Breast epithelium (tissue), 4 donors: ENCODE results near the gene TNFAIP1. TPM values are rescaled to one million over a fixed set of nuclear protein-coding genes. Genes with fewer than 3 reads are reported as not detected.

Source experiments
- DNase-seq, 2 donors: peaks; one replicate each; pipeline ENCODE4 v3.0.0-alpha.2; 2019; ENCODE audit warnings: low spot score in 2 of 2
- H3K27ac ChIP-seq, 2 donors: fragments of 200-600 bp; sonication (generic) in 1 of 2; one replicate each; pipeline ENCODE4 v1.5.1; 2016 to 2019; ENCODE audit warnings: mild to moderate bottlenecking in 1 of 2
- H3K27me3 ChIP-seq, 2 donors: fragments of 200-600 bp; sonication (generic) in 1 of 2; one replicate each; pipeline versions ENCODE4 v1.5.1 to v1.6.0; 2017 to 2019; ENCODE audit warnings: control low read depth in 1 of 2, mild to moderate bottlenecking in 1 of 2
- H3K36me3 ChIP-seq: fragments of 200-600 bp; one replicate; pipeline ENCODE4 v1.5.1; 2019
- H3K4me1 ChIP-seq, 2 donors: fragments of 200-600 bp; sonication (generic); one replicate each; pipeline ENCODE4 v1.5.1; 2016 to 2019; ENCODE audit warnings: control low read depth in 1 of 2
- H3K4me3 ChIP-seq, 3 donors: fragments of 200-600 bp; sonication (generic); 1 replicate in 2 of 3; 2 replicates in 1 of 3; pipeline ENCODE4 v1.5.1; 2016 to 2019; ENCODE audit warnings: mild to moderate bottlenecking in 3 of 3, moderate library complexity in 2 of 3
- H3K9me3 ChIP-seq, 2 donors: fragments of 200-600 bp; sonication (generic) in 1 of 2; one replicate each; pipeline ENCODE4 v1.5.1; 2016 to 2019; ENCODE audit warnings: control low read depth in 1 of 2
- POLR2A ChIP-seq: fragments of 450-650 bp; IDR thresholded peaks from one replicate; pipeline ENCODE4 v1.6.1; 2016; ENCODE audit warnings: antibody characterized with exemption, mild to moderate bottlenecking, moderate library complexity
- POLR2AphosphoS5 ChIP-seq, 3 donors: sonication (generic); formaldehyde crosslinking; IDR thresholded peaks; one replicate each; pipeline ENCODE4 v1.6.1; 2017; ENCODE audit warnings: antibody characterized with exemption in 3 of 3
- intact Hi-C: fragments of 100-400 bp; cut with DNase I; formaldehyde crosslinking; loops from one replicate; pipeline ENCODE4 v1.15.1; 2023; ENCODE audit warnings: low total_unique reads
- total RNA-seq, 3 donors: library from RNA; depleted of rRNA; stranded (reverse); fragments of >200 nt; gene quantifications; one replicate each; pipeline ENCODE4 v1.1.0, GENCODE V29; 2016
- TF ChIP-seq, protein P1 (sequence below), 3 donors: fragments of 450-650 bp; IDR thresholded peaks; one replicate each; pipeline ENCODE4 v1.5.1; 2016 to 2017; ENCODE audit warnings: antibody characterized with exemption in 3 of 3, mild to moderate bottlenecking in 3 of 3, moderate library complexity in 3 of 3

TNFAIP1 gene
- total RNA-seq, 3 donors from 2014 or later = 15.5 to 31.9 (median 28.5) TPM

- Histone ChIP-seq H3K9me3 (no peaks in the 10 kb centered on the region), H3K4me3 (peak overlapping the region; percentile 54 to 86 (median 69)), H3K4me1 (no peaks in the 10 kb centered on the region), H3K27me3 (no peaks in the 10 kb centered on the region), H3K27ac (peak overlapping the region; percentile 65 to 71), H3K36me3 (no peaks in the 10 kb centered on the region)
- intact Hi-C loops = no loop called here
- TF ChIP-seq POLR2AphosphoS5 (IDR thresholded peaks at IDR 0.05) = no peak
- TF ChIP-seq, protein P1, sequence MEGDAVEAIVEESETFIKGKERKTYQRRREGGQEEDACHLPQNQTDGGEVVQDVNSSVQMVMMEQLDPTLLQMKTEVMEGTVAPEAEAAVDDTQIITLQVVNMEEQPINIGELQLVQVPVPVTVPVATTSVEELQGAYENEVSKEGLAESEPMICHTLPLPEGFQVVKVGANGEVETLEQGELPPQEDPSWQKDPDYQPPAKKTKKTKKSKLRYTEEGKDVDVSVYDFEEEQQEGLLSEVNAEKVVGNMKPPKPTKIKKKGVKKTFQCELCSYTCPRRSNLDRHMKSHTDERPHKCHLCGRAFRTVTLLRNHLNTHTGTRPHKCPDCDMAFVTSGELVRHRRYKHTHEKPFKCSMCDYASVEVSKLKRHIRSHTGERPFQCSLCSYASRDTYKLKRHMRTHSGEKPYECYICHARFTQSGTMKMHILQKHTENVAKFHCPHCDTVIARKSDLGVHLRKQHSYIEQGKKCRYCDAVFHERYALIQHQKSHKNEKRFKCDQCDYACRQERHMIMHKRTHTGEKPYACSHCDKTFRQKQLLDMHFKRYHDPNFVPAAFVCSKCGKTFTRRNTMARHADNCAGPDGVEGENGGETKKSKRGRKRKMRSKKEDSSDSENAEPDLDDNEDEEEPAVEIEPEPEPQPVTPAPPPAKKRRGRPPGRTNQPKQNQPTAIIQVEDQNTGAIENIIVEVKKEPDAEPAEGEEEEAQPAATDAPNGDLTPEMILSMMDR (IDR thresholded peaks at IDR 0.05) = no peak
- TF ChIP-seq POLR2A = no peak
- no peak for DNase-seq
These were observed 16.0 kb upstream of the TNFAIP1 start for GRCh38 chr17:28319598-28319935.

DNA sequence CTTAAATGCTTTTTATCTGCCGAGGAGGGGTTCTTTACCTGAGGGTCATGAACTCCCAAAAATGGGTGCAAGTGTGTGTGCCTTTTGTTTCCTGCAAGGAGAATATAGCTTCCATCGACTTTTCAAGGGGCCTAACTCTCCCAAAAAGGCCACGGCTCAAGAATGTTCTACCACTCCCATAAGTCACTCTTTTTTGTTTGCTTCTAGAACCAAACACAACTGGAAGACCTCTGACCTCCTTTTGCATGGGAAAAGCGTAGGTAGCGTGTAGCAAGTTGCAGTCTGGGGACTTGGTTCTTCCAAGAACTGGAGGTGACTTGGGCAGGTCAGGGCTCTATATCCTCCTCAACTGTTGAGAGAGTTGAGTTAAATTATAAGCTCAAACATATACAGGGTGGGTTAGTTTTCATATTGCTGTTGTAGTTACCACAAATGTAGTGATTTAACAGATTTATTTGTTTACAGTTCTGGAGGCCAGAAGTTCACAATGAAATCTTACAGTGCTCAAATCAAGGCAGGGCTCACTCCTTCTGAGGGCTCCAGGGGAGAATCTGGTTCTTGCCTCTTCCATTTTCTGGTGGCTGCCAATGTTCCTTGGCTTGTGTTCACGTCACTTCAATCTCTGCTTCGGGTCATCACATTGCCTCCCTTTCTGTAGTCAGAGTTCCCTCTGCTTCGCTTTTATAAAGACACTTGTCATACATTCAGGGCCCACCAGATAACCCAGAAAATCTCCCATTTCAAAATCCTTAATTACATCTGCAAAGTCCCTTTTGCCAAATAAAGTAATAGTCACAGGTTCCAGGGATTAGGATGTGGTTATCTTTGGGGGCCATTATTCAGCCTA lies 15.1 kb upstream of the TNFAIP1 start:
- Histone ChIP-seq H3K4me3 (no peak overlapping the region), H3K27ac (no peak overlapping the region), H3K36me3 (no peaks in the 10 kb centered on the region)

DNA sequence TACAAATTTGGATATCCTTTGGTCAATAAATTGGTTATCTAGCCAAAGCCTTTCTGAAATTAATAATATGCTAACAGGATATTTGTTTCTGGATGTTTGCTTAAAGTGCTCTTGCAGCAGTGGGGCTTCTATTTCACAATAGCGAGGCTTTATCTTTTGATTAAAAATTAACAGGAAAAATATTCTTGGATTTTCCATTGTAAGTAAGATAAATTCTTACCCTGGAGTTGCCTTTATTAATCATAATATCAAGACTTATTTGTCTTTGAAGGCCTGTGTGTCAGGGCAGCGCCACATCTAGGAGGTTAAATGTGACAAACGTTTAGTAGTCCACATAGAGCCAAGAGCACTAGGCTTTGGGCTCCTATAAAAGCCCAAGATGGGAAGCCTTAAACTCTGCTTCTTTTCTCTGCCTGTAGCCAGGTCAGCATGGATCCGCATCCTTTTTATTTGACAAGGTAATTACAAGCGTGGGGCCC lies 11.3 kb upstream of the TNFAIP1 start:
- no peak overlapping the region for H3K27ac ChIP-seq
- no peak for DNase-seq
- H3K27me3 ChIP-seq = no peaks in the 10 kb centered on the region
- H3K4me1 ChIP-seq = no peaks in the 10 kb centered on the region
- no peaks in the 10 kb centered on the region for H3K9me3 ChIP-seq
- peaks cover 2% of the 10 kb centered on the region for H3K36me3 ChIP-seq
- TF ChIP-seq, protein P1 (IDR thresholded peaks at IDR 0.05) = no peak
- TF ChIP-seq POLR2AphosphoS5 (IDR thresholded peaks at IDR 0.05) = no peak
- no peak for TF ChIP-seq POLR2A
- H3K4me3 ChIP-seq = no peak overlapping the region
- intact Hi-C loops = no loop called here

More for the DNA sequence above, 15.1 kb upstream of the TNFAIP1 start:
- TF ChIP-seq POLR2A = no peak
- Histone ChIP-seq H3K27me3 (no peaks in the 10 kb centered on the region), H3K4me1 (no peaks in the 10 kb centered on the region), H3K9me3 (no peaks in the 10 kb centered on the region)
- no peak for DNase-seq
- intact Hi-C loops = no loop called here

GRCh38 chr17:28324781-28325180 lies 10.8 kb upstream of the TNFAIP1 start:
- Histone ChIP-seq H3K9me3 (no peaks in the 10 kb centered on the region), H3K4me3 (no peak overlapping the region), H3K27me3 (no peaks in the 10 kb centered on the region), H3K27ac (no peak overlapping the region), H3K4me1 (no peaks in the 10 kb centered on the region), H3K36me3 (peaks cover 5% of the 10 kb centered on the region)
- DNase-seq = no peak
- intact Hi-C loops = no loop called here
- TF ChIP-seq POLR2A (no peak), POLR2AphosphoS5 (IDR thresholded peaks at IDR 0.05) (no peak)
- TF ChIP-seq, protein P1 (IDR thresholded peaks at IDR 0.05) = no peak

- TF ChIP-seq POLR2A (no peak), POLR2AphosphoS5 (IDR thresholded peaks at IDR 0.05) (no peak)
- TF ChIP-seq, protein P1 (IDR thresholded peaks at IDR 0.05) = no peak
- H3K4me1 ChIP-seq = no peaks in the 10 kb centered on the region
- no peaks in the 10 kb centered on the region for H3K9me3 ChIP-seq
- H3K27me3 ChIP-seq = no peaks in the 10 kb centered on the region
- H3K27ac ChIP-seq = no peak overlapping the region
- intact Hi-C loops = no loop called here
- no peak for DNase-seq
- H3K36me3 ChIP-seq = peaks cover 5% of the 10 kb centered on the region
- H3K4me3 ChIP-seq = no peak overlapping the region
These were observed 10.3 kb upstream of the TNFAIP1 start for GRCh38 chr17:28325211-28325610.
